Activated CD8-positive, alpha-beta memory T cell treated with anti-CD3 and anti-CD28 coated beads for 24 hours (primary cell): ENCODE data around the gene C14orf132.
"Not testable (repeated sequence)": the region's sequence is repeated elsewhere in the genome, so short reads cannot be mapped to it uniquely, and the experiment has no call there.

ENCODE experiments used
- DNase-seq: peaks from one replicate; pipeline ENCODE4 v3.0.0-alpha.2; 2020

C14orf132 gene

DNA sequence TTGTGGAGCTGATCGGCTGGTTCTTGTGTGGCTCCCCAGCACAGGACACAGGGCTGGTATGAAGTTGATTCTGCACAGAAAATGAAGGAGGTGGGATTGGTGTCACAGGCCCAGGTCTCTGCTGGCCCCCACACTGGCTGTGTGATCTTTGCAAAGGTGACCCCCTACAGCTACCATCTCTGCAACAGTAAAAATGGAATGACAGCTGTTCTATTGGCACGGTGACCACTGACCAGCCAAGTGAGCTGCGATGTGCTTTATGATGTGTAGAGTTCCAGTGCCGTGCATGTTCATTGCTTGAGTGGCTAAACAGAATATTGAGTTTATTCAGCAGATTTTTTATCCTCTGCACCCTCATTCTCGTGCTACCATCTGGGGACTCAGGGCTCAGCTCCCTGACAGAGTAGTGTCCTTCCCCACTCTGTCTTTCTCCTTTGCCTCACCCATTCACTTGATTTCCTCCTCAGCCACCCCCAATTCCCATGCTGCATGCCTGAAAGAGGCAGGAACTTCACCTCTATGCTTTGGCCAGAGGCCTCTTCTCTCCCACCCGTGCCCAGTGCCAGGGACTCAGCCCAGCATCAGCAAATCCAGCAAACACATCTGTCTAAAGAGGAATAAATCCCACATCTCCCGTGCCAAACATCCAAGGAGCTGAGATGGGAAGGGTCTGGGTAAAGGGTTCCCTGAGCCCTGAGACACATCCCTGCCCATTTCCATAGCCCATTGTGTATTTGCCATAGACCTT, 21.2 kb downstream of the C14orf132 start:
- DNase-seq = no peak

DNA sequence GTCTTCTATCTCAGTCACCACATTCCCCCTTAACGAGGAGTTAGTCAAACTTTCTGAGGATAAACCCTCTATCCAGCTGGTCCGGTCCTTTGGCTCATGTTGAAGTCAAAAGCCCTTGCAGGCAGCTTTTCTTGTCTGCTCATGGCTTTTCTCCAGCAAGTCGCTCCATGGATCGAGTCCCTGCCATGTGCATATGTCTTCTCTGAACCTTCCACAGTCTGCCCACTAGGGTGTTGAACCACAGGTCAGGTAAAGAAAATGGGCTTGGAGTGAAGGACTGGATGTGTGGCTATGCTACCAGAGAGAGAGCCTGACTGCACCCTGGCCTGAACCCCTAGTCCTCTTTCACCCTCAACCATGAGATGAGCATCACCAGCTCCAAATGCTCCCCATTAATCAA, 22.8 kb downstream of the C14orf132 start:
- DNase-seq = no peak

DNA sequence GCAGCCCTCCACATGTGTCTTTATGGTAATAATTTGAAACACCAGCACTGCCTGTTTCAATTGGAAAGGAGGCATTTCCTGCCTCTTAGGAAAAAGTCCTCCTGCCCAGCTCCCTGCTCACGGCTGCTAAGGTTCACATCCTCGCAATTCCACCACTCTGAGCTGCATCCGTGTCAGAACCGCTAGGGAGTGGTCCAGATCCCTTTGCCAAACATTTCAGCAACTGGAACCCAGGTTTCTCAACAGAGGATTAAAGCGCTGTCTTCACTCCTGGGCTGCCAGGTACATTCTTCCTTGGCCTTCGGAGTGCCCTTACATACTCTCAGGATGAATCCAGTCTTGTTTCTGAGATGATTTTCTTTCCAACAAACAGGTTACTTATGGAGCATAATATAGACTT, 23.3 kb downstream of the C14orf132 start:
- DNase-seq = no peak

DNA sequence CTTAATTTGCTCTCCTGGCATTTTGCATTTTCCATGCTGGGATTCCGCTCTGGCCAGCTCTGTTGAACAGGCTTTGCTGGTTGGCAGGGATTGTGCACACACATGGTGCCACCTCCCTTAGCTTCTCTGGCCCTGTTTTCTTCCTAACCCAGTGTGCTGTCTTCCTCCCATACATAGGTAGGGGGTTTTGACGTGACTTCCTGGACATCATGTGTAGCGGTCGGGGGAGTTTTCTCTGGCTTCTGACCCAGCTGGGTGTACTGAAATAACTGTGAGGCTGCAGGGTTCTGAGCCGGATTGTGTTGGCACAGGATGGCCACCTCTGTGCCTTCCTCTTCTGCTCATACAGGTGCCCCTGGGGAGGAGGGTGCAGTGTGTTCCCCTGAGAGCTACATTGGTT, 25.7 kb downstream of the C14orf132 start:
- DNase-seq = no peak

DNA sequence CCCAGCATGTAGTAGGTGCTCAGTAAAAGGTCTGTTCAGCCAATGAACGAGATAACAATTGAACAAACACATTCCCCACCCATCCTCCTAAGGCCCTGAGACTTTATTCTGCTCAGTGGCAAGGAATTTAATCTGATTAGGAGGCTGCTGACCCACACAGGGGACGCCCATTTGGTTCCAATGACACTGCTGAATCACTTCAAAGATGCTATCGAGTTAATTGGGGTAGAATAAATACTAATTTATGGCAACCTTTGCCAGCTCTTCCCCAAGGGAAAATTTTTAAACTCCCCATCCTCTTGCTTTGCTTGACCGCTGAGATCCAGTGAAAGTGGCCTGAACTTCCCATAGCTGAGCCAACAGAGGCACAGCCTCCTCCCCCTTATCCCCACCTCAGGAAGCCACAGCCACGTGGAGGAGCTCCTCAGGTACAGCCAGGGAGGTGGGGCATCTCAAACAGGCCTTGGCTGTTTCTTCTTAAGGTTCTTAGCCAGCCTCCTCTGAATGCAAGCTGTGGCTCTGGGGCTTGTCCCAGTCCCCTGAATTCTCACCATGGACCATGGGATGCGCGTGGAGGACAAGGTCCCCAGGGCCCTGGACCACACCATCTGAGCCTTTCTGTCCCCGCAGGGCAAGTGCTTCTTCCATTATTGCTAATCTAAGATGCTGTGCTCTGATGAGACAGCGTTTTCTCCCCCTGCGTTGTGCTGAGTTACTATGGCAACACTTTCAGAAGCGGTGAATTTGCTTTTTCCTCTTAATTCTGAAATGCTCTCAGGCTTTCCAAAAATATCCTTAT, 26.7 kb downstream of the C14orf132 start:
- no peak for DNase-seq

DNA sequence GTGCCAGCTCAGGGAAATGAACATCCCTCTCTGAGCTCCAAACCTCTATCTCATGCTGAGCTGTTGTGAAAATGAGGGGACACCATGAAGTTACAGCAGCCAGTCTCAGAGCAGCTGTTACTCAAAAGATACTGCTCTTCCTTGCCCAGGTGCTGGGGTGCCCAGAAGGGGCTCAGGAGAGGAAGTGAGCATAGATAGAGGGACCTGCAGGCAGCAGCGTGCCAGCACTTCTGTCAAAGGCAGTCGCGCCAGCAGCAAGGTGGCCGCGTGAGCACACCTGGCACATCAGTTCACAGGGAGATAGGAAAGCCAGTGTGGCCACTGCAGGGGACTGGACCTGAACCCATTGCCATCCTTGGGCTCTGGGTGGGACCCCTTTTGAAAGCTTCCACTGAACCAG, 27.8 kb downstream of the C14orf132 start:
- DNase-seq = no peak

DNA sequence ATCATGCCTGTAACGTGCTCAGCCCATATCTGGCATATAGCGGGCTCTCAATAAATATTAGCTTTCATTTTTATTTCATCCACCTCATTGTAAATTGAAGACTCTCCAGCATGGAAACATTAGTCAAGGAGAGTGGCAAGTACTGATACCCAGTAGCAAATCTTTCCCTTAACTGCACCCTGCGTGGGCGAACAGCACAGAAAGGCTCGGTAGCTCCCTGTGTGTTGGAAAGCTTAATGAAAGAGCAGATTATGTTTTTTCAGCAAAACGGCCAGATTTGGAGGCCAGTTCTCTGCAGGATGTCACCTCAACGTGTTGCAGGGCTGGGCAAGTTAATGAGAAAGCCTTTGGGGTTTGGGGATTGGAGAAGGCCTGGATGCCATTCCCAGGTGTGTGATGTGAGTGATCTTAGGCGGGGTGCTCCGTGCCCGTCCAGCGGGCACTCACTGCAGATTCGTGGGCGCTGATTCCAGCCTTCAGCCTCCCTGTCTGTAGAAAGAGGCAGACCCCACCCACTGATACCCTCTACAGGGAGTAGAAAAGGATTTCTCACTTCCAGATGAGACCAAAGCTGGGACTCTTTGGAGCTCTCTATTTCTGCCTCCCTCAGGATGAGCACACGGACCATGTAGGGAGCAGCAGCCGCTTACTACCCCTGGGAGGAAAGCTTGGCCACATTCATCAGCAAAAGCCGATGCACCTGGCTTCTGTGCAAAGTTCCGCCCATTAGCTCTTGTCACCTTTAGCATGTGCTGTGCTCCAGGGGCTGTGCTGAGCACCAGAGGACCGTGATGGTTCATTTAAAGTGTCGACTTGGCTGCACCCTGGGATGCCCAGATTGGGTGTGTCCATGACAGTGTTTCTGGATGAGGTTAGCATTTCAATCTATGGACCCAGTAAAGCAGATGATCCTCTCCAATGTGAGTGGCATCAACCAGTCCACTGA, 29.1 kb downstream of the C14orf132 start:
- DNase-seq = no peak

DNA sequence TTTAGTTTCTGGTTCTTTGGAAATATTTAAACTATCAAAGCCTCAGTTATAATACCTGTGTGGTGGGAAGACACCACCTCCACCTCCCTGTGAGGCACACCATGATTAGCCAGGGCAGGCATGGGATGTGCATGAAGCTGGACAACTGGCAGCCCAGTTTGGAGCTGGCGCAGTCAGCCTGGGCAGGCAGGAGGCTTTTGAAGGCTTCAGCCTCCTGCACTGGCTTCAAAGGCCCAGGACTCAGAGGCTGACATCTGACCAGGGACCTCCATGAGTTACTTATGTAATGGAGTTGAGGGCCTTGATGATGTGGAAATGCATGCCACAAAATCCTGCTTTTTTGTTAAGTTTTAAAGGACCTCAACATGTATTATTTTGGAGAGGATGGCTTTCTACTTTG, 30.3 kb downstream of the C14orf132 start:
- no peak for DNase-seq

DNA sequence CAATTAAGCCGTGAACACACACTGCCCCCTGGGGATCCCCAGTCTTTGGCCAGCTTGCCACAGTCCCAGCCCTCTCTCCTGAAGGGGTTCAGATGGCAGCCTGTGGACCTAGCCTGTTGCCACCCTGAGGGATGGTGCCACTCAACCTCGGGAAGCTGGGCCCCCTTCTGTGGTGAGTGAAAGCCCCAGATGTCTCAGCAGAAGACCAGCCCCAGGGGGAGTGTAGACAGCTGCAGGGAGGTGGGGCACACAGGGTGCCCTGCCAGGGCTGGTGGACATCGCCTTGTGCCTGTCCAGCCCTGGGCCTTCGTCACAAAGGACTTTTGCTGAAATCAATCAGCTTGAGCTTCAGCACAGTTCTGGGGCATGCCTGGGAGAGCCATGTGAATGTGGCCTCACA, 32.4 kb downstream of the C14orf132 start:
- no peak for DNase-seq

DNA sequence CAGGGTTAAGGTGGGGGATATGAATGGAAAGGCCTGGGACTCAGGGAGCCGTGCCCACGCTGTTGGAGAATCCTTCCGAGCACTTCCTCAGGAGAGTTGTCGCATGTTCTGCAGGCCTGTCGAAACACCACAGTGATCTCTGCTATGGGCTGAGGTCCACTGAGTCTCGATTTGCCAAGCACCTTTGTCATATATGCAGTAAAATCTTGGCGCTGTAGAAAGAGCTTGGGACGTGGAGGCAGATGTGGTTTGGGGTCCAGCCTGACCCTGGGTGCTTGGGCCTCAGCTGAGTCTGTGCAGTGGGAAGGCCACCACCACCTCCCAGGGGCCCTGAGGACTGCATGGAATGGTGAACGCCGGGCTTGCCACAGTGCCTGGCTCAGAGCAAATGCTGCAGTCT, 32.9 kb downstream of the C14orf132 start:
- no peak for DNase-seq

DNA sequence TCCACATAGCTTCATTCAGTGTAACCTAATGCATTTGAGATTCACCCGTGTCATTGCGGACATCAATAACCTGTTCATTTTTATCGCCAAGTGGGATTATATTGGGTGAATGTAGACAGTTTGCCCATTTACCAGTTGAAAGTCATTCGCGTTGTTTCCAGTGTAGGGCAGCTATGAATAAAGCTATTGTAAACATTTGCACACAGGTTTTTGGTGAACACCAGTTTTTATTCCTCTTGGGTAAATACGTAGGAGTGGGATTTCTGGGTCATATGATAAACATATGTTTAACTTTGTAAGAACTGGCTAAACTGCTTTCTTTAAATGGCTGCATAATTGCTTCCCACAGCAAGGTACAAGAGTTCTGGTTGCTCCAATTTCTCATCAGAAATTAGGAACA, 33.6 kb downstream of the C14orf132 start:
- DNase-seq = no peak

DNA sequence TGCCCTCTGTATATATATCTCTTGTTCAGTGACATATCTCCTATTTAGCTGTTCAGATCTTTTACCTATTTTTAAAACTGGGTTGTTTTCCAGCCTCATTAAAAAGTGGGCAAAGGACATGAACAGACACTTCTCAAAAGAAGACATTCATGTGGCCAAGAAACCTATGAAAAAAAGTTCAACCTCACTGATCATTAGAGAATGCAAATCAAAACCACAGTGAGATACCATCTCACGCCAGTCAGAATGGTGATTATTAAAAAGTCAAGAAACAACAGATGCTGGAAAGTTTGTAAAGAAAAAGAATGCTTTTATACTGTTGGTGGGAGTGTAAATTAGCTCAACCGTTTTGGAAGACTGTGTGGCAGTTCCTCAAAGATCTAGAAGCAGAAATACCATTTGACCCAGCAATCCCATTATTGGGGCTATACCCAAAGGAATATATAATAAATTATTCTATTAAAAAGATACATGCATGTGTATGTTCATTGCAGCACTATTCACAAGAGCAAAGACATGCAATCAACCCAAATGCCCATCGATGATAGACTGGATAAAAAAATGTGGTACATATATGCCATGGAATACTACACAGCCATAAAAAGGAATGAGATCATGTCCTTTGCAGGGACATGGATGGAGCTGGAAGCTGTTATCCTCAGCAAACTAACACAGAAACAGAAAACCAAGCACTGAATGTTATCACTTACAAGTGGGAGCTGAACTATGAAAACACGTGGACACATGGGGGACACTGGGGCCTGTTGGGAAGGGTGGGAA, 34.3 kb downstream of the C14orf132 start:
- DNase-seq = not testable (repeated sequence)

DNA sequence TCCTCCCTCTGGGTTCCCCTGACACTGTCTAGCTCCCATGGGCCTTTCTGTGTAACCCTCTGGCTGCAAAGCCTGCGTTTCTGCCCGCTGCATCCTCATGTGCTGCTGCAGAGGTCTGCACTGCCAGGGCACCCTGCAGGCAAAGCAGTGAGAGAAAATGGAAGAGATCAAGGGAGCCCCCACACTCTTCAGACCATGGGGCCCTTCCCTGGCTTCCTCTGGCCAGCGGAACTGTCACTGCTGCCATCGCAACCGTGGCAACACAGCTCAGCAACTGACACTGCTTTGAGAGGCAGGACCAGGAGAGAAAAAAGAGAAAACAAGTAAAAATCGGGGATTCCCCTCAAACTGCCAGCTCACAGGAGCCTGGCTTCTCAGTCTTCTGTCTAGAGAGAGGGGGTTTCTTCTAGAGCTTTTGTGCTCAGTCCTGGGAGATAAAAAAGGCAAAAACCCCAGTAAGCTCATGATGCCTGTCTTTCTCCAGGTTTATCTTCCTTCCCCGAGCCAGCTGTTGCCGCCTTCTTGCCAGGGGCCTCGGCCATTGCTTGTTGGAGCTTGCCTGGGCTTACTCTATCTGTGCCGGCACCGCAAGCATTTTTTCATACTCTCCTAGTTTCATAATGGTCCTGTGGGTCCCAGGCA, 38.9 kb downstream of the C14orf132 start:
- no peak for DNase-seq

DNA sequence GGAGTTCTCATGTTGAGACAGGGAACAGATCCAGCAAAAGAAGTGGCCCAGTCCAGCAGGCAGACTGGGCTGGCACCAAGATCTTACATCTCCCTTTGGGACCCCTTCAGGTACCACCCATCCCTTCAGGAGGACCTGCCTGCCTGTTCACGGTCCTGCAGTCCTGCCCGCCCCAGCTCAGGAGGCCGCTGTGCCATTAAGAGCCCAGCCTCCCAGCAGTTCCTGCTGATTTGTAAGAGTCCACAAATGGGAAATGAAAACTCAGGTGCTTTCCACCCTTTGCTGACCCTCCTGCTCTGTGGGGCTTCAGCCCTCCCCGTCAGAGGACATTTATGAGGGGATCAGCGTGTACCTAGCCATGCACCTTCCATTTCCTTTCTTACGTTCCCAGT, 39.5 kb downstream of the C14orf132 start:
- no peak for DNase-seq

DNA sequence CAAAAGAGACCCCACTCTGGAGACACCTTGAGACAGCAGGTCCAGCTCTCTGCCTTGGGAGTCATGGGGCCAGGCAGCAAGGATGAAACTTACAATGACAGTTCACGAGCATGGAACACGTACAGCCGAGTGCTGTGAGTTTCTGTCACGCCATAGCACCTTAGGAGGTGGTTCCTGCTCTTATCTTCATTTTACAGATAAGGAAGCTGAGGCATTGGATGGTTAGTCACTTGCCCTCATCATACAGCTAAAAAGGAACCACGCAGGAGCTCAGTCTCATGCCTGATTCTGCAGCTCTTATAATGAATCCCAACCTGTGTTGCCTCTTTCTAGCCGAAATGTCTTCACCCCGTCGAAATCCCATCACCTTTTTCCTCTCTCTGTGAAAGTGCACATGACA, 39.9 kb downstream of the C14orf132 start:
- DNase-seq = no peak

DNA sequence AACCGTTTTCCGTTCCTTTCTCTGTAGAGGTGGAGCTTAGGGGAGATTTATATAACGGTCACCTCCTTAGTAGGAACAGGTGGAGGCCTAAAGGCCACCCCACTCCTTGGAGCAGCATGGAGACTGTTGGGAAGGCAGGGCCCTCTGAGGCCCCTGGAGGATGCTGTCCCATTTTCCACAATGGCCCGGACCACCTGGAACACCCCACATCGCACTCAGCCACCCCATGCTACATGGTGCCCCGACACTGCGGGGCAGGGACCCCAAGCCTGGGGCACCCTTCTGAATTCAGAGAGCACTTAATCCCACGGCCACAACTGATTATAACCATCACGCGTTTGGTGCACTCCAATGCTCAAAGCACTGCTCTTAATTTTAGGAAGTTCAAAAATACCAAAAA, 41.4 kb downstream of the C14orf132 start:
- DNase-seq = no peak

DNA sequence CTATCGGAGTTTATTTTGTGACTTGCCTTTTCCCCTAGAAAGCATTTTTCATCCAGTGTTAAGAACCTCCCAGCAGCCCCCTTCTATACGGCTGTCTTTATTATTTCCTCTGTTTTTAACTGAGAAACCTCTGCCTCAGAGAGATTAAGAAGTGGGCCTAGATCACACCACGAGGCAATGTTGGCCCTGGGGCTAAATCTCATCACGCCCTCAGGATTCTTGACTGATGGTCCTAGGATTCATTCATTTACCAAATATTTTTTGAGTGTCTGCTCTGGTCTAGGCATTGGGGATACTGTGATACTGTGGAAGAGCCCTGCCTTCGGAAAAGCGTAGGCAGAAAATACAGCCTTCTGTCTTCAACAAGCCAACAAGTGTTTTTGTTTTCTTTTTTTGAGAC, 42.1 kb downstream of the C14orf132 start:
- no peak for DNase-seq

DNA sequence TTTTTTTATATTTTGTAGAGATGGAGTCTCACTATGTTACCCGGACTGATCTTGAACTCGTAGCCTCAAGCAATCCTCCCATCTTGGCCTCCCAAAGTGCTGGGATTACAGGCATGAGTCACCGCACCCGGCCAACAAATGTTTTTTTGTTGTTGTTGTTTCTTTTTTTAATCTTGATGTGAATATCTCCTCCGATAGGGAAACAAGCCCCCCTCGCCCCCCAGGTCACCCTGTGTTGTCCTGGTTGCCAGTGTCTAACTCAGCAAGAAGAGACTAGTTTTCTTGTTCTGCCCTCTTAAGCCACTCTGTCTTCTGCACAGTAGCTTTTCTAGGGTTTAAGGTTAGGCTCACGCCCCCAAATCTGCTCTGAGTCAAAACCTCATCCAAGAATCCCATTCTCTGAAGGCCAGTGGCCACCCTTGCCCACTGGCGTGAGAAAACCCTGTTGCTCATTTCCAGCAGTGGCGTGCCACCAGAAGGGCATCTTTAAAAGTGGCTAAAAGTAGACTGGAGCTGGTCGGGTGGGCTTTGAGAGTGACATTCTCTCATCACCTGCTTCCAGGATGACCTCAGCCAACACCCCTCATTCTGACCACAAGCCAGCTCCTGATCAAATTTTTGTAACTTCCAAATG, 42.7 kb downstream of the C14orf132 start:
- DNase-seq = no peak

DNA sequence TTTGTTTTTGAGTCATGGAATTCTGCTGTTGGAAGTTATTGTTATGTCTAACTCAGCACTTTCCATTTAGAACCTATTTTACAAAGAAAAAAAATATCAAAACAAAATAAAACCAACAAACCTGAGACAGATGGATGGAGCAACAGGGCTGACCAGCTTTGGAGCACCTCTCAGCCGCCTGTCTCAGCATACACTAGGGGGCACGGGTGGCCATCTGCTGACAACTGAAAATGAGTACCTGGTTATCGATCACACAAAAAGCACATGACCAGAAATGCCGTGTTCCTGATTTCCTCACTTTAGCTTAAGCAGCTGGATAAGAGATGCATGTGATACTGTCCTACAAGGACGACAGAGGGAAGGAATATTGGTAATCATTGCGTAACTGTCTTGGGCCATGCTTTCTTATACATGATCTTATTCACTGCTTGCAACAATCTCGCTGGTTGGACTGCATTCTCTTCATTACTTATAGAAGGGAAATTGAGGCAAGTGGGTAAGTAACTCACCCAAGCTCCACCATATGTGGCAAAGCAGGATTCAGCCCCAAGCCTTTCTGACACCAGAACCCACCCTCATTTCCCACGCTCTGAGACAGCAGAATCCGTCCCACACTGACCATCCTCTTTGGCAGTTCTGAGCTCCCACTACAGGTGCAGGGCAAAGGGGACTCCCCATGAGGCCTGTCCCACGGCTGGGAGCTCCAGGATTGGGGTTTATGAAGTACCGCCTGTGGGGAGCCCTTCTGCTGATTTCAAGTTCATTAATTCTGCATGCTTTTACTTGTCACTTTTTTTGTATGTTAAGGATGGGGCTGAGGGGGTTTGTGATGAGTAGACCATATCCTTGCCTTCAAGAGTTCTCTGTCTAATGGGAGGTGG, 43.5 kb downstream of the C14orf132 start:
- no peak for DNase-seq

DNA sequence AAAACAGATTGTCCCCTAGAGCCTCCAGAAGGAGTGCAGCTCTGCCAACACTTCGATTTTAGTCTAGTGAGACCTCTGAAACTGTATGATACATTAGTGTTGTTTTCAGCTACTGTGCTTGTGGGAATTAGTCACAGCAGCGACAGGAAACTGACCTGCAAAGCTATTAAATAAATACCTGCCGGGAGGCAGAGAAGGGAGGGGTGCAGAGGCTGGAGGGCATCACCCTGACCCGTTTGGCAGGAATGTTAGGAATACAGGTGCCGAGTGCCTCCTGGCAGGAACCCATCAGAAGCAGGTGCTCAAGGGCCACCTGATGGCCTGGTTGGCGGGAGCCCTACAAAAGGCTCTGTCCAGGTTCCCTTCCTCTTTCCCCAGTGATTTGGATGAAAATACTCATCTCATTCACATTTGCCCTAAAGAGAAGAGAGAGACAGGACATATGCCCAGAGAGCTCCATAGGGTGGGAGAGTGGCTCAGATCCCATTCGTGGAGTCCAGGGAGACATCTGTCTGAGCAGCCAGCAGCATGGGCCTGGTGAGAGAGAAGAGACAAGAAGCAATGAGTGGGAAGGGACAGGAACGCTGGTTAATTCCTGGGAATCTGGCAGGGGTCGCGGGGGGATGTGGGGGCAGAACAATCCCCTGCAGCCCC, 44.6 kb downstream of the C14orf132 start:
- DNase-seq = no peak
